Occipital lobe (tissue), 2 donors: Measurements from ENCODE around the gene TBCC. TPM values are rescaled to one million over a fixed set of nuclear protein-coding genes. Genes with fewer than 3 reads are reported as not detected.
"Not testable (repeated sequence)": the region's sequence is repeated elsewhere in the genome, so short reads cannot be mapped to it uniquely, and the experiment has no call there.

Experiments
- DNase-seq: peaks from one replicate; lab custom pipeline; 2025; lab: John Stamatoyannopoulos, UW
- total RNA-seq: library from RNA; depleted of rRNA; stranded (reverse); fragments of >200 nt; gene quantifications from one replicate; pipeline ENCODE4 v1.2.3, GENCODE V29; 2014

TBCC gene
- 63.2 TPM for total RNA-seq

DNA sequence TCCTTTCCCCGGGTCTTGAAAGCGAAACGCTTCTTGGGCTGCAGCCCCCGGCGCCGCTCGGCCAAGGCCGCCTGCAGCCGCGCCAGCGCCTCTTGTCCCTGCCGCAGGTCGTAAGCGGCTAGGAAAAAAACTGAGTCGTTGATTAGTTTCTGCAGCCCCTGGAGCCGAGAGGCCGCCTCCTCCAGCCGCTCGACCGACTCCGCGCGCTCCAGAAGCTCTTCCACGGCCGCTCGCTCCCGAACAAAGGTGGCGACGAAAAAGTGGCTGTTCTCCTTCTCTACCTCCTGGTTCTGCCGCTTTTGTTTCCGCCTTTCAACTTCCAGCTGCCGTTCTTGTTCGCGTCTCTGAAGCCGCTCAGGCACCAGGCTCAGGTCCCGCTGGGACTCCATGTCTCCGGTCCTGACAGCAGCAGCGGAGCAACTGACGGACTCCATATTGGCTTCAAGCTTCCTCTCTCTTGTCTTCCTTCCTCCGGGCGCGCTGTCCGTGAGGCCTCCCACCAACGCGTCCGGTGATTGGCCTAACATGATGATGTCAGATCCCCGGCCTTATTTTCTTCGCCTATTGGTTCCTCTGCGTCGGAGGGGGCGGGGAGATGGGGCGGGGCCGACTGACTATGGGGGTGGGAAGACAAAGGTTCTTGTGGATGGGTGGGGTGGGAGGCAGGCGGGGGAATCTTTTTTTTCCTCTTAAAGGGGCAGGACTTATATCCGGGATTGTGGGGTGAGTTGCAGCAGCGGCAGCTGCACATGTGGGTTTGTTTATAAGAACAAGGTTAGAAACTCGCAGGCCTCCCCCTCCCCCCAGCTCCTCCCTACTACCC is at the start of gene TBCC:
TBCC (minus strand) TSS at position 464 of the 823 bp plus-strand sequence; CDS start at position 434, 30 bp downstream.
- peak; percentile 99 for DNase-seq

DNA sequence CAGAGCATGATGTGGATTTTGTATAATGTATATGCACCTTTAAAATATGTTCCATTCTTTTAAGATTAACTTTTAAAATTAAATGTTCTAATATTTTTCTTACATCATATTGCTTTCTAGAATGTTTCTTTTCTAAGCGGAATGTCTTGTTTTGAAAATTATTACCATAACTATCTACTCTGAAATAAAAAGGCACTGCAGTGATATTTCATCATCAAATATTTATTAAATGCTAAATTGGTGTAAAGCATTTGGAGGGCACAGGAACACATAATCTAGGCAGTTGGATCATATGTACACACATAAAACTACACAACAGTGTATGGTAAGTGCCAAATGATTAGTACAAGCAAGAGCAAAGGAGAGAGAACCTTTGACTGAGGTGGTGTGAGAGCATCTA is 49.7 kb upstream of the TBCC start:
- no peak for DNase-seq

DNA sequence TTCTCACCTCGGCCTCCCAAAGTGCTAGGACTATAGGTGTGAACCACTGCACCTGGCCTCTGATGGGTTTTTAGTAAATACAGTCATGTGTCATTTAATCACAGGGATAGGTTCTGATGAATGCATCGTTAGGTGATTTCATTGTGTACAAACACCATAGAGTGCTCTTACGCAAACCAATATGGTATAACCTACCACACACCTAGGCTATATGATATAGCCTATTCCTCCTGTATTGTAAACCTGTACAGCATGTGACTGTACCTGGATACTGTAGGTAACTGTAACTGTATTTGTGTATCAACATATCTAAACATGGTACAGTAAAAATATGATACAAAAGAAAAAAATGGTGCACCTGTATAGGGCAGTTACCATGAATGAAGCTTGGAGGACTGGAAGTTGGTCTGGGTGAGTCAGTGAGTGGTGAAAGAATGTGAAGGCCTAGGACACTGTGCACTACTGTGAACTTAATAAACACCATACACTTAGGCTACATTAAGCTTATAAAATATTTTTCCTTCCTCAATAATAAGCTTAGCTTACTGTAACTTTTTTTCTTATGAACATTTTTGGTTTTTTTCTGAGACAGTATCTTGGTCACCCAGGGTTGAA is 45.9 kb upstream of the TBCC start:
- DNase-seq: no peak

DNA sequence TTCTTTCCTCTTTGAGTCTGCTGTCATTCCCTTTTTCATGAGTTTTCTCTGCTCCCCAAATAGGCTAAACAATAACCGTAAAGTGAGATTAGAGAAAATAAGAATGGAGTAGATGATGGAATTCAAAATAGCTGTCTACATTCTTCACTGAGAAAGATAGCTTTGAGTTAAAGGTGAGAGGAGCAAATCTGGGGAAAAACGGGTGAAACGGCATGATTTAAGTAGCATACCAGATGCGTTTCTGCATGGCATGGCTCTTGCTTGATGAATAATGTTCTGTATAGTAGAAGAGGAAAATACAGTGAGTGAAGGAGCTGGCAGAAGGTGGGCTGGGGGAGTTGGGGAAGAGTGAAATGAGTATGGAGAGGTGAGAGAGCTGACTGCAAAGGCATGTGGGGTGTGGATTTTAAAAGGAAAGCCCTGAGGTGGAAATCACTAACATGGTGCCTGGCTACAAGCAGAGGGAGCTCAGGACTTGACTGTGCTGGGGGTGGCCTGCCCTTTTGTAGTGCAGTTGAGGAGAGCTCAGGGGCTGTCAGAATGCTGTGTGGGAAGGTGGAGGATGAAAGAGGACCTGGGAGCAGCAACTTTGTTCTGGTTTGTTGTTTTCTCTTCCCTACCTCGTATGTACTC is 44.8 kb upstream of the TBCC start:
- DNase-seq: no peak

DNA sequence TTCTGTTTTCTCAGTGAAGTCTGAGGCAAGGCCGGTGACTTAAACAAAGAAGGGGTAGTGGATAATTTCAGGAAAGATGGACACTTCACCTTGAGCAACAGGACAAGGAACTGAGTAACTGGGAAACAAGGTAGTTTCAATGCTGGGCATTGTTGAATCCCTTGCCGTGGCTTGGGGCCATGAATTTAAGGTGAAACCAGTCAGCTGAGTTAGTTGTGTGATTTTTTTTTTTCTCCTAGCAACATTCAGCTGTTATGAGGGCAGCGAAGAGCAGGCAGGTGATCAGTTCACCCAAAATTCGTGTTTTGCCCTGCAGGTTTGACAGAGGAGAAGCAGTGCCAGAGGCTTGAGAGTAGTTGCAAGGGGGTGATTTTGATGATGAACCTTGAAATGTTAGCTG is 42.8 kb upstream of the TBCC start:
- DNase-seq: no peak

DNA sequence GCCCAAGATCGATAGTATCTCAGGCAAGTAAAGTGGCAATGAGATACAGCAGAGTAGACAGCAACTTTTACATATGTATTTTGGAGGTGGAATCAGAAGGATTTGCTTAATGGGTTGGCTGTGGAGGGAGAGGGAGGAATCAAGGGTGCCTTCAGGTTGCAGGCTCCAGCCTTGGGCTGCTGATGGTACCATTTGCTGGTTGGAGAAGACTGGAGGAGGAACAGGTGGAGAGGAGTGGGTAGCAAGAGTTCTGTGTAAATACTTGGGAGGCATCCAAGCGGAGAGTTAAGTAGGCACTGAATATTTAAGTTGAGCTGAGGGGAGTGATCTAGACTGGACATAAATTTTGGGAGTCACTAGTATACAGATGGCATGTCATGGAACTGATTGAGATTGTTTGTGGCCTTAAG is 41.2 kb upstream of the TBCC start:
- DNase-seq: no peak

DNA sequence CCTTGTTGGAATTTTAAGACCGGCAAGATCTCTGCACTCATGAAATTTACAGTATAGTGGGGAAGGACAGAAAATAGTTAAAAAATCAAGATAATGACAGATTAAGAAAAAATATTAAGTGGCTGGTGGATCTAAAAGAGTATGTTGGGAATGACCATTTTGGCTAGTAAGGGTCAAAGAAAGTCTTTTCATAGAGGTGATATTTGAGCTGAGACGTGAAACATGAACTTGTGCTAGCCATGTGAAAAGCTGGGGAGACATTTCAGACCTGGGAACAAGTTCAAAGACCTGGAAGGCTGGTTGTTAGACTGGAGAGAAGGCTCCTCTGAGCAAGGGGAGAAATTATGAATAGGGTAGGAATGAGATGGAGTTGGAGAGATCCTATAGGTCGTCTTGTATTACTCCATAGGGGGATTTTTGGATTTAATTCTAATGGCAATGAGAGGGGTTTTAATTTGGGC is 40.7 kb upstream of the TBCC start:
- no peak for DNase-seq

- no peak for DNase-seq
Observed at GRCh38 chr6:42784717-42785498, 39.0 kb upstream of the TBCC start.

DNA sequence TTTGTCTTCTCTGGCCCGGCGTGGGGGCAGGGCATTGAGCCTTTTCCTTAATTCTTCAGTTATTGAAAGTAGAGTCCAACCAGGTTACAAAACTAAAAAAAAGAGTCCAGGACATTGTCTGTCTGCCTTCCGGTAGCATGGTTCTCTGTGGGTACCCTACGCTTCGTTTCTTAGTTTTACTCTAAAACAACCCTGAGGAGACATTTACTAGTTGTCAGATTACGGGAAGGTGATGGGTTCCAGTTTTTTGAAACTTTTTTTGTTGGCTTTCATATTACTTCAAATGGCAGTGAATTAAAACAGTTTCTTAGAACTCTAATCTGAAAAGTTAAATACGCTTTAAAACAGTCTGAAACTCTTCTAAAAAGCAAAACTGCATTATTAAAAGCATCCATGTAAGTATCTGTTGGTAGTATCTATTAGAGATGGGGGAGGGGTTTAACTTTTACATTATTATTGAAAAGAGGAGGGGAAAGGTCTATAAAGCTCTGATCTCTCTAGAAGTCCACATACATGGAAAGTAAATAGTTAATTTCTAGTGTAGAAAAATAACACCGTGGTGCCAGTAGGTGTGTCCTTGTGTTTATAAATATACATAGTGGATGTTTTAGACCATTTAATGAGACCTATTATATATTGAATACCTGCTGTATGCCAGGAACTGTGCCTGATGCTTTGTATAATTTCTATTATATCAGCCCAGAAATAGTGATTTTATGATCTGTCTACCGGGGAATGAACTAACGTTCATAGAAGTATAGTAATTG is 38.2 kb upstream of the TBCC start:
- DNase-seq: no peak

- peak; percentile 58 for DNase-seq
Observed at GRCh38 chr6:42783177-42783875, 37.4 kb upstream of the TBCC start.

DNA sequence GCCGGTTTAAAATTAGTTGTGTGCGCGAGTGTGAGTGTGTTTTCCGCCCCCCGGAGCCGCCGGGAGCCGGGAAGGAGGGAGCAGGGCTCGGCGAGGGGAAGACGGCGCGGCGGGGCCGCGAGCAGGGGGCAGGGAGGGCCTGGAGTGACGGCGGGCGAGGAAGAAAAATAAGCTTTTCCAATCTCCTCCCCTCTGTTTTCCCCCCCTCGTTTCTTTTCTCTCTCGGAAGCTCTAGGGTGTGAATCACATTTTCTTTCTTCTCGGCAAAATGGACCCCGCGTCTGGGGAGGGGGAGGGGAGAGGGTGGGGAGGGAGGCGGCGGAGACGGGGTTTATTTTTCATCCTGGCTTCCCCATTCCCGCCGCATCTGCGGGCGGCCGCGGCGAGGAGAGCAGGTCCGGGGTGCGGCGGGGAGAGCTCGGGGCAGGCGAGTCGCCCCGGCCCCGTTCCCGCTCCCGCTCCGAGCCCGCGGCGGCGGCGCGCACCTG is 36.8 kb upstream of the TBCC start:
- DNase-seq: peak; percentile 85

DNA sequence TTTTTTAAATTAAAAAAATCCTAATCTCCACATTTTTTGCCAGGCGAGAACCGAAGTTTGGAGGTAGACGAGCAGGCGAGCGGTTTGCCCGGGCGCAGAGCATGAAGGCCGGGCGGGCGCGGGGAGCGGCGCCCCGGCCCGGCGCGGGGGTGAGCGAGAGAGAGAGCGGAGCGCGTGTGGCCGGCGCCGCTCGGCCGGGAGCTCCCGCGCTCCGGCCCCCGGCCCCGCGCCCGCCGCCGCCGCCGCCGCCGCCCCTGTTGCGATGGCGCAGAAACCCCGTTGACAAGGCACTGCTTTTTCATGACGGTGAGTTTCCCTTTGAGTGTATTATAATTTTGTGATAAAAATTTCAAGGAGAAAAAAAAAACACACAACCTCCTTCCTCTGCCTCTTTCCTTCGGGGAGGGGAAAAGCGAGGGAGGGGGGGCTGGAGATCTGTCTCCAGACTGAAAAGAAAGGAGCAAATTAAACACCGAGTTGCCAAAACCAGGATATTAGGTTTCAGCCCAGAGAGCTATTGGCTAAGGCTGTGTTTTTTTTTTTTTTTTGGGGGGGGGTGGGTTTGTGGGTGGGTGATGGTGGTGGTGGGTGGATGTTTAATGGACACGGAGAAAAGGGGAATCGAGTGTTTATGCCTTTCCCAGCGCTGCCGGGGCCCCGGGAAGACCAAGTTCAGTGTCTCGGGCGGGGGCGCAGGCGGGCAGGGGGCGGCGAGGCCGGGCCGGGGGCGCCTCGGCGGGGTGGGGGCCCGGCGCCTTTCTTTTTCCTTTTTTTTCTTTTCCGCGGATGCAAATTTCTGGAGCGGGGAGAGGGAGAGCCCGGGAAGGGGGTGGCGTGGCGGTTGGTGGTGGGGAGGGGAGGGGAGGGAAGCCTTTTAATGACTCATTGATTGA is 36.1 kb upstream of the TBCC start, which contains the start of gene BICRAL:
BICRAL (plus strand) TSS at position 257 of the 893 bp plus-strand sequence. CDS start 39,971 bp downstream, outside the sequence.
- peak; percentile 51 for DNase-seq

DNA sequence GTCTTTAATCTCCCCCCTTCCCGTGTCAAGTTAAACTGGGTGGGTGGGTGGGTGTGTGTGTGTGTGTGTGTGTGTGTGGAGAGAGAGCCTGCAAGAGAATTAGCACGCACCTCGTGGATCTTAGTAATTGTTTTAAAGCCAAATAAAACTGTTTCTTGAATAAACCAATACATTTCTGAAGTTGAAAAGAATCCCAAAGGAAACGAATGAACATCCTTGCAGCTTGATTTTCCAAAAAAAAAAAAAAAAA is 35.6 kb upstream of the TBCC start:
- DNase-seq: no peak

DNA sequence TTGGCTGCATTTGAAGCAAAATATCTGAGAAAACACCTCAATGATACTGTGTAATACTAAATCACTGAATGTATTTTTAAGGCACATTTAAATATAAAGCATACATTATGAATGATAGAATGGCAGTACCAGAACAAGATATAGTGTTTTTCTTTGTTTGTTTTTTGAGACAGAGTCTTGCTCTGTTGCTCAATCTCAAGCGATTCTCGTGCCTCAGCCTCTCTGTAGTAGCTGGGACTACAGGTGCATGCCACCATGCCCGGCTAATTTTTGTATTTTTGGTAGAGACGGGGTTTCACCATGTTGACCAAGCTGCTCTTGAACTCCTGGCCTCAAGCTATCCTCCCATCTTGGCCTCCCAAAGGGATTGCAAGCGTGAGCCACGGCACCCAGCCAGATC is 33.6 kb upstream of the TBCC start:
- DNase-seq: no peak

DNA sequence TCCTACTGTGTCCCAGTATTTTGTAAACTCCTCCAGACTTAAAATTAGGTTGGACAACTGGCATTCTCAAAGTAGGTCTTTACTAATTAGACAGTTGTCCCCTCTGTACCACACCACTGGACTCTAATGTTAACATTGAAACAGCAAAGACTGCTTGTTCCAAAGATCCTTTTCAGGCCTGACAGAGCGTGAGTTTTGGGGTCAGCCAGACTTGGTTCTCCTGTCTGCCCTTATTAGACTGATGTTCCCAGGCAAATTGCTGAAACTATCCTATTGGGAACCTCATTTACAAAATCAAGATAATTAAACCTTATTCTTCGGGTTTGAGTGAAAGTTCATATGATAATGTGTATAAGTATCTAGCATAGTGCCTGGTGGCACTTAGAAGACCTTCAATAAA is 32.2 kb upstream of the TBCC start:
- no peak for DNase-seq

DNA sequence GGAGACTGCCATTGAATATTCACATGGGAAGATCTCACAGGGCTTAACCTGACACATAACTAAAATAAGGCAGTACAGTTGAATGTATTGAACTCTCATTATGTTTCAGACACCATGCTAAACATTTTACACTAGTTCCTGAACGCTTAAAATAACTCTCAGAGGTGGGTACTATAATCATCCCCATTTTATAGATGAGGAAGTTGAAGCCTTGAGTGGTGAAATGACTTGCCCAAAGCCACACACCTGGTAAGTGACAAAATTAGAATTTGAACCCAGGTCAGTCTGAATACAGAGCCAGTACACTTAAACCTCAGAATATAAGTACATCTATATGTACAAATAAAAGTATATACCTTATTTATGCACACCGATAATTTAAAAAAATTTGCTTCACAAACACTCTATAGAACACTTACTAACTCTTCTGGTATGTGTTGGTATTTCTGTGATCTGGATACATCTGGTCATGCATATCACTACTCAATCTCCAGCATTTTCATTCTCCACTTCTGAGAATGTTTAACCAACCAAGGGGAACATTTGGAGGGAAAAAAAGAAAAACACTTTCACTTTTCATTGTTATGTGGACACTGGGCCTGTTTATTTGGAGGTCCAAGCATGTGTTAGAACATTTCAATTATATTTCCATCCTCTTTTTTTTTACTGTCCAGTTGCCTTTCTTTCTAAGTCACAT is 31.4 kb upstream of the TBCC start:
- DNase-seq: no peak

GRCh38 chr6:42774821-42775487 is 29.1 kb upstream of the TBCC start:
- not testable (repeated sequence) for DNase-seq

- DNase-seq: no peak
Observed at GRCh38 chr6:42774201-42774600, 28.3 kb upstream of the TBCC start.
